ENCODE measurements around the gene CNOT11.
"Not testable (repeated sequence)": the region's sequence is repeated elsewhere in the genome, so short reads cannot be mapped to it uniquely, and the experiment has no call there.

Gene CNOT11

GRCh38 chr2:101208830-101209229 is 43.9 kb upstream of the CNOT11 start:
- no peaks in the 10 kb centered on the region for H4K20me1 ChIP-seq (ENCODE audit: control insufficient read depth, insufficient read depth, low read depth, low read length)
- TF ChIP-seq EZH2phosphoT487 (IDR thresholded peaks at IDR 0.05; ENCODE audit: borderline replicate concordance, low read length) (no peak), CTCF (IDR thresholded peaks at IDR 0.05; ENCODE audit: low read depth, low read length, poor library complexity, severe bottlenecking) (no peak)
- H3K79me2 ChIP-seq (ENCODE audit: control insufficient read depth, low read length) = no peaks in the 10 kb centered on the region
- no peak overlapping the region for H3K4me2 ChIP-seq (ENCODE audit: low read length)
- no peaks in the 10 kb centered on the region for H3F3A ChIP-seq (ENCODE audit: control insufficient read depth, insufficient read depth)
- no peak overlapping the region for H3K27ac ChIP-seq (ENCODE audit: low read depth, low read length)
- H3K9me3 ChIP-seq (ENCODE audit: control insufficient read depth, insufficient read depth, low read length) = peaks cover 6% of the 10 kb centered on the region; the same call in 1 of the 2 replicates
- no peaks in the 10 kb centered on the region for H3K36me3 ChIP-seq (ENCODE audit: control insufficient read depth, low read length)
- no peaks in the 10 kb centered on the region for H3K9me2 ChIP-seq (replicated peaks; ENCODE audit: control insufficient read depth, low read length)
- no peak overlapping the region for H3K4me3 ChIP-seq (ENCODE audit: low read length)
- no peaks in the 10 kb centered on the region for H3K27me3 ChIP-seq (ENCODE audit: control insufficient read depth, low read length)
- H3K4me1 ChIP-seq (ENCODE audit: control insufficient read depth, low read length) = no peaks in the 10 kb centered on the region

- TF ChIP-seq CTCF (IDR thresholded peaks at IDR 0.05; ENCODE audit: low read depth, low read length, poor library complexity, severe bottlenecking) (no peak), EZH2phosphoT487 (IDR thresholded peaks at IDR 0.05; ENCODE audit: borderline replicate concordance, low read length) (no peak)
- no peak overlapping the region for H3K27ac ChIP-seq (ENCODE audit: low read depth, low read length)
- H3K4me2 ChIP-seq (ENCODE audit: low read length) = no peak overlapping the region
Observed at GRCh38 chr2:101219246-101219645, 33.4 kb upstream of the CNOT11 start.

DNA sequence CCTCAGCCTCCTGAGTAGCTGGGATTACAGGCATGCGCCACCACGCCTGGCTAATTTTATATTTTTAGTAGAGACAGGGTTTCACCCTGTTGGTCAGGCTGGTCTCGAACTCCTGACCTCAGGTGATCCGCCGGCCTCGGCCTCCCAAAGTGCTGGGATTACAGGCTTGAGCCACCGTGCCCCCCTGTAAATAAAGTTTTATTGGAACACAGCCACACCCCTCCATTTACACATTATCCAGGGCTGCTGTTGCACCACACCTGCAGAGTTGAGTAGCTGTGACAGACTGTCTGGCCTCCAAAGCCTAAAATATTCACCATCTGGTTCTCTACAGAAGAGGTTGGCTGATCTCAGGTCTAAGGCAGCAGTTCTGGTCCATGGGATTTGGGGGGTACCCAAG is 32.6 kb upstream of the CNOT11 start:
- H3K4me2 ChIP-seq (ENCODE audit: low read length); H3K36me3 ChIP-seq (ENCODE audit: control insufficient read depth, low read length); H3K9me2 ChIP-seq (replicated peaks; ENCODE audit: control insufficient read depth, low read length); H3F3A ChIP-seq (ENCODE audit: control insufficient read depth, insufficient read depth); H3K4me3 ChIP-seq (ENCODE audit: low read length); H3K27me3 ChIP-seq (ENCODE audit: control insufficient read depth, low read length); H3K79me2 ChIP-seq (ENCODE audit: control insufficient read depth, low read length); H4K20me1 ChIP-seq (ENCODE audit: control insufficient read depth, insufficient read depth, low read depth, low read length); H3K9me3 ChIP-seq (ENCODE audit: control insufficient read depth, insufficient read depth, low read length); H3K27ac ChIP-seq (ENCODE audit: low read depth, low read length): not testable (repeated sequence)
- H3K4me1 ChIP-seq (ENCODE audit: control insufficient read depth, low read length) = peaks cover 49% of the 10 kb centered on the region

More at GRCh38 chr2:101219246-101219645, 33.4 kb upstream of the CNOT11 start:
- Histone ChIP-seq H3K27me3 (ENCODE audit: control insufficient read depth, low read length) (no peaks in the 10 kb centered on the region), H3K36me3 (ENCODE audit: control insufficient read depth, low read length) (no peaks in the 10 kb centered on the region), H3K9me2 (replicated peaks; ENCODE audit: control insufficient read depth, low read length) (no peaks in the 10 kb centered on the region), H3K9me3 (ENCODE audit: control insufficient read depth, insufficient read depth, low read length) (no peaks in the 10 kb centered on the region), H3K79me2 (ENCODE audit: control insufficient read depth, low read length) (no peaks in the 10 kb centered on the region), H3K4me1 (ENCODE audit: control insufficient read depth, low read length) (peaks cover 41% of the 10 kb centered on the region), H3F3A (ENCODE audit: control insufficient read depth, insufficient read depth) (peaks cover 4% of the 10 kb centered on the region; the same call in 1 of the 2 replicates), H4K20me1 (ENCODE audit: control insufficient read depth, insufficient read depth, low read depth, low read length) (no peaks in the 10 kb centered on the region), H3K4me3 (ENCODE audit: low read length) (no peak overlapping the region)

DNA sequence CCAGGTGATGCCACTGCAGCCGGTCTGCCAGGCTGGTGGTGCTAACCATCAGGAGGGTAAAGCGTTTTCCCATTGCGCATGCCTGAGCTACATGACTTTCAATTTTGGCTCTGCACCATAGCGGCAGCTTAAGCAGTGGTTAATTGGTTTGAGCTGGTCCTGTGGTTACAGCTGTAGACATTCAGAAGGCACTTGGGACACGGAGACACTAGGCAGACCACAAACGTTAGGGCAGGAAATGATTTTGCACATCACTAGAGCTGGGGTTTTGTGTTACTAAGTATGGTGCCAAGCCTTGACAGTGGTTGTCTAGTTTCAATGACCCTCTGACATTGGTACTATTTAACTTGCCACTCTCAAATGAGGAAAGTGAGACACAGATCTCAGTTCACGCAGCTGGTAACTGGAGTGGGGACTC is 28.9 kb upstream of the CNOT11 start:
- no peaks in the 10 kb centered on the region for H3K79me2 ChIP-seq (ENCODE audit: control insufficient read depth, low read length)
- peak overlapping the region; percentile 89 for H3K4me2 ChIP-seq (ENCODE audit: low read length)
- H3K4me3 ChIP-seq (ENCODE audit: low read length) = peak overlapping the region; percentile 66
- no peaks in the 10 kb centered on the region for H3K9me3 ChIP-seq (ENCODE audit: control insufficient read depth, insufficient read depth, low read length)
- peak overlapping the region; percentile 78 for H3K27ac ChIP-seq (ENCODE audit: low read depth, low read length)
- TF ChIP-seq CTCF (IDR thresholded peaks at IDR 0.05; ENCODE audit: low read depth, low read length, poor library complexity, severe bottlenecking) (no peak), EZH2phosphoT487 (IDR thresholded peaks at IDR 0.05; ENCODE audit: borderline replicate concordance, low read length) (peak; percentile 44; the same call in 1 of the 2 replicates)
- peaks cover 55% of the 10 kb centered on the region for H3K4me1 ChIP-seq (ENCODE audit: control insufficient read depth, low read length)
- no peaks in the 10 kb centered on the region for H3K27me3 ChIP-seq (ENCODE audit: control insufficient read depth, low read length)
- H3F3A ChIP-seq (ENCODE audit: control insufficient read depth, insufficient read depth) = peaks cover 4% of the 10 kb centered on the region; the same call in 1 of the 2 replicates
- H3K36me3 ChIP-seq (ENCODE audit: control insufficient read depth, low read length) = no peaks in the 10 kb centered on the region
- H3K9me2 ChIP-seq (replicated peaks; ENCODE audit: control insufficient read depth, low read length) = no peaks in the 10 kb centered on the region
- no peaks in the 10 kb centered on the region for H4K20me1 ChIP-seq (ENCODE audit: control insufficient read depth, insufficient read depth, low read depth, low read length)
